Mesenchymal stem cell (in vitro differentiated cells and primary cell): ENCODE data around the gene RASA2.

Source experiments
- DNase-seq: peaks from one replicate; pipeline ENCODE4 v3.0.0-alpha.2; 2013
- H2AFZ ChIP-seq: one replicate; pipeline ENCODE4 v1.6.1; 2013; ENCODE audit warnings: low read depth, mild to moderate bottlenecking, control low read depth, inconsistent platforms, low read length, moderate library complexity
- H2AK5ac ChIP-seq: 2 replicates; pipeline ENCODE4 v1.6.1; 2013; ENCODE audit warnings: low read length, moderate library complexity, mild to moderate bottlenecking, inconsistent platforms; ENCODE audit not compliant: severe bottlenecking
- H2BK120ac ChIP-seq: one replicate; pipeline ENCODE4 v1.6.1; 2013; ENCODE audit warnings: low read depth, mild to moderate bottlenecking, inconsistent platforms, low read length, moderate library complexity
- H2BK12ac ChIP-seq, 2 experiments: one replicate each; pipeline ENCODE4 v1.6.1; 2013; ENCODE audit warnings: inconsistent platforms in 2 of 2, low read length in 2 of 2, mild to moderate bottlenecking in 2 of 2, moderate library complexity in 2 of 2, control low read depth in 1 of 2
- H2BK15ac ChIP-seq: one replicate; pipeline ENCODE4 v1.6.1; 2013; ENCODE audit warnings: mild to moderate bottlenecking, low read depth, inconsistent platforms; ENCODE audit not compliant: poor library complexity, severe bottlenecking
- H2BK5ac ChIP-seq: 2 replicates; pipeline ENCODE4 v1.6.1; 2013; ENCODE audit warnings: low read depth, mild to moderate bottlenecking, low read length, control low read depth, inconsistent platforms; ENCODE audit not compliant: poor library complexity, severe bottlenecking
- H3K14ac ChIP-seq, 2 experiments: one replicate each; pipeline ENCODE4 v1.6.1; 2013; ENCODE audit warnings: inconsistent platforms in 2 of 2, low read length in 2 of 2, control low read depth in 1 of 2, mild to moderate bottlenecking in 1 of 2, moderate library complexity in 1 of 2
- H3K18ac ChIP-seq, 2 experiments: one replicate each; pipeline ENCODE4 v1.6.1; 2013; ENCODE audit warnings: inconsistent platforms in 2 of 2, low read length in 2 of 2, control low read depth in 1 of 2, low read depth in 1 of 2, mild to moderate bottlenecking in 1 of 2
- H3K23ac ChIP-seq, 2 experiments: one replicate each; pipeline ENCODE4 v1.6.1; 2013; ENCODE audit warnings: inconsistent platforms in 2 of 2, low read length in 2 of 2, mild to moderate bottlenecking in 2 of 2, moderate library complexity in 2 of 2, control low read depth in 1 of 2
- H3K27ac ChIP-seq: 2 replicates; pipeline ENCODE4 v1.5.1; 2013; ENCODE audit warnings: mild to moderate bottlenecking, moderate library complexity, low read length, control low read depth, inconsistent platforms; ENCODE audit not compliant: poor library complexity, severe bottlenecking
- H3K27me3 ChIP-seq, 2 experiments: 2 replicates each; pipeline versions ENCODE4 v1.6.1 to v1.7.0; 2013; ENCODE audit warnings: low read length in 2 of 2, mild to moderate bottlenecking in 2 of 2, moderate library complexity in 2 of 2, control low read depth in 1 of 2, inconsistent platforms in 1 of 2; ENCODE audit not compliant: control insufficient read depth in 1 of 2, insufficient read depth in 1 of 2
- H3K36me3 ChIP-seq, 2 experiments: 2 replicates each; pipeline versions ENCODE4 v1.6.1 to v1.7.0; 2013; ENCODE audit warnings: low read length in 2 of 2, control low read depth in 1 of 2, inconsistent platforms in 1 of 2, low read depth in 1 of 2, mild to moderate bottlenecking in 1 of 2; ENCODE audit not compliant: insufficient read depth in 2 of 2, control insufficient read depth in 1 of 2
- H3K4ac ChIP-seq, 2 experiments: one replicate each; pipeline ENCODE4 v1.6.1; 2013; ENCODE audit warnings: inconsistent platforms in 2 of 2, low read length in 2 of 2, mild to moderate bottlenecking in 2 of 2, moderate library complexity in 2 of 2, control low read depth in 1 of 2, low read depth in 1 of 2
- H3K4me1 ChIP-seq: 2 replicates; pipeline ENCODE4 v1.6.1; 2013; ENCODE audit warnings: low read depth, low read length, control low read depth; ENCODE audit not compliant: control insufficient read depth, insufficient read depth
- H3K4me2 ChIP-seq: 2 replicates; pipeline ENCODE4 v1.6.1; 2013; ENCODE audit warnings: low read length, mild to moderate bottlenecking, inconsistent platforms; ENCODE audit not compliant: poor library complexity, severe bottlenecking
- H3K4me3 ChIP-seq, 2 experiments: 2 replicates each; pipeline versions ENCODE4 v1.5.1 to v1.7.0; 2013; ENCODE audit warnings: low read length in 2 of 2, mild to moderate bottlenecking in 2 of 2, control low read depth in 1 of 2, low read depth in 1 of 2; ENCODE audit not compliant: insufficient read depth in 1 of 2
- H3K79me1 ChIP-seq: replicated peaks from 2 replicates; pipeline ENCODE4 v1.6.1; 2013; ENCODE audit warnings: mild to moderate bottlenecking, control low read depth, low read length, inconsistent platforms; ENCODE audit not compliant: poor library complexity, severe bottlenecking
- H3K9ac ChIP-seq: 2 replicates; pipeline ENCODE4 v1.7.0; 2013; ENCODE audit warnings: mild to moderate bottlenecking, low read length, moderate library complexity
- H3K9me3 ChIP-seq: 2 replicates; pipeline ENCODE4 v1.7.0; 2013; ENCODE audit warnings: mild to moderate bottlenecking, low read length; ENCODE audit not compliant: control insufficient read depth
- H4K8ac ChIP-seq: one replicate; pipeline ENCODE4 v1.6.1; 2013; ENCODE audit warnings: inconsistent platforms, mild to moderate bottlenecking, low read length, moderate library complexity
- H4K91ac ChIP-seq: one replicate; pipeline ENCODE4 v1.6.1; 2013; ENCODE audit warnings: mild to moderate bottlenecking, low read length, inconsistent platforms
- WGBS: methylation state at CpG from one replicate; pipeline ENCODE4 v1.1.7; 2013; ENCODE audit warnings: mixed read lengths; 5-methylcytosine and 5-hydroxymethylcytosine counted together

Gene RASA2

DNA sequence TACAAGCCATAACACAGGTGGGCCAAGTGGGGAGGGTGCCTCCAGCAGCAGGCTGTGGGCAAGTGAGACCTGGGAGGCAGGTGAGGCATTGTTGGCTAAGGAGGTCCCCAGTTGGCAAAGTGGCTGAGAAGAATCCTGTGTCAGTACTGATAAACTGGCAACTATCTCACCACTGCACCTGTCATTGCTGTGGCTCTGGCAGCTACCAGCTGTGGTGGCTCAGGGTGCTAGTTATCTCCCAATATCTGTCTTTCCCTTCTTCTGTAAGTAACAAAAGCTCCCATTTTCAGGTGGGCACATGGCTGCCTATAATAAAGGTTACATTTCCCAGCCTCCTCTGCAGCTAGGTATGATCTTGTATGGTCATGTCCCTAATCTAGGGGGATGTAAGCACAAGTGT lies 170.7 kb downstream of the RASA2 start:
- Histone ChIP-seq H3K27me3 (peaks cover 18 to 55% of the 10 kb centered on the region in 2 experiments), H3K79me1 (no peaks in the 10 kb centered on the region), H3K4me2 (no peak overlapping the region), H2BK15ac (no peak overlapping the region), H2BK12ac (no peak overlapping the region), H3K9me3 (no peaks in the 10 kb centered on the region), H3K23ac (no peak overlapping the region), H3K4ac (no peak overlapping the region), H3K4me1 (peaks cover 9% of the 10 kb centered on the region), H3K14ac (no peak overlapping the region), H3K4me3 (no peak overlapping the region), H2BK120ac (no peak overlapping the region), H3K9ac (no peak overlapping the region), H3K36me3 (no peaks in the 10 kb centered on the region), H2BK5ac (no peak overlapping the region), H2AK5ac (no peak overlapping the region), H4K8ac (no peak overlapping the region), H3K18ac (no peak overlapping the region), H4K91ac (no peak overlapping the region), H2AFZ (no peak overlapping the region), H3K27ac (no peak overlapping the region)
- DNase-seq = no peak

DNA sequence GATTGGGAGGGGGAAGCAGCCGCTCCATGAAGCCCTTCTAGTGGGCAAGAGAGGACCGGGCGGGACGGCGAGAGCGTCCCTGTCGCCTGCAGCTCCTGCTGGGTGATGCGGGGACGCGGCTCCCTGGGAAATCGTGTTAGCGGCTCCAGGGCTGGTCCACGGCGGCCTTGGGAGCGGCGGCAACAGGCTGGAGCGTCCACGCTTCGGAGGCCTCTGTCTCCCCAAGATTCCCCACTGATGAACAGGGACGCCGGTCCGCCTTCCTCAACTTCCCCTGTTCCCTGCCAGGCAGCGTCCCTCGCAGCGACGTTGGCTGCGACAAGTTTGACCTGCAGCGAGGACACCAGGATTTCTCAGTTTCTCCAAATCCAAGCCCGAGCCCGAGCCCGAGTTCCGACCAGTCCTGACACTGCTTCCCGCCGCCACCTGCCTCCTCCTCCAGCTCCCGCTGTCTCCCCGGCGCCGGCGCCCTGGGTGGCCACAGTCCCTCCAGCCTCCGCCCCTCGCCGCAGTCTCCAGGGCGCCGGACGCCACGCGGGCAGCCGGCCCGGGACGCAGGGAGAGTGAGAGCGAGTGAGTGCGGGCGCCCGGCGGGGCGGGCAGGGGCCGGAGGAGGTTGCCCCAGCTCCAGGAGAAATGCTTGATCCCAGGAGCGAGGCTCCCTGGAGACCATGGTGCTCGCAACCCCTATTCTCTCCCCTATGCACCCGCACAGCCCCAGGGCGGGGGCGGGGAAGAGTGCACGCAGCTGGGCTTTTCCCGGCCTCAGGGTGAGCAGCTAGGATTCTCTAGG lies 173.2 kb downstream of the RASA2 start:
- Histone ChIP-seq H3K9me3 (no peaks in the 10 kb centered on the region), H2AFZ (peak overlapping the region; percentile 94), H3K4me3 (peak overlapping the region; percentile 60 to 82), H4K8ac (peak overlapping the region; percentile 31), H2AK5ac (no peak overlapping the region), H3K4me1 (peaks cover 13% of the 10 kb centered on the region), H3K18ac (peak overlapping the region; percentile 37 to 88), H4K91ac (no peak overlapping the region), H3K27ac (no peak overlapping the region), H3K36me3 (no peaks in the 10 kb centered on the region), H2BK15ac (no peak overlapping the region), H3K27me3 (peaks cover 18 to 51% of the 10 kb centered on the region in 2 experiments), H2BK120ac (peak overlapping the region; percentile 50), H2BK12ac (peak overlapping the region in 1 of 2 experiments; percentile 45), H3K23ac (peak overlapping the region in 1 of 2 experiments; percentile 84), H3K79me1 (no peaks in the 10 kb centered on the region), H3K4ac (peak overlapping the region in 1 of 2 experiments; percentile 33), H3K4me2 (peak overlapping the region; percentile 93), H3K14ac (peak overlapping the region in 1 of 2 experiments; percentile 97), H3K9ac (peak overlapping the region; percentile 74), H2BK5ac (no peak overlapping the region)
- 0% methylated on average over 54 of the region's 64 CpGs for WGBS
- DNase-seq = peak; percentile 63

DNA sequence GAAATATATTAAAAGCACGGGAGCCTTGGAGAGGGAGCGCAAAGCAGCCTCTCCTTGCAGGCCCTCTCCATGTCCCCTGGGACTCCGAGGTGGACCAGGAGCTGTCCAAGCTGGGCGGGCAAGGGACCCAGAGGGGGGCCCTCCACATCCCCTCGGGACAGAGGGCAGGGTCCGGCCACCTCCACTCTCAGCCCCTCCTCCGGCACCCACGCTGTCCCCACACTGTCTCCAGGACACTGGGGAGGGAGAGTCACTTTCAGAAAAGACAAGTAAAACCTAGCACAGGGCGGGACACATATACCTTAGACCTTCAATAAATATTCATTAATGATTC lies 173.8 kb downstream of the RASA2 start:
- no peak overlapping the region for H2BK12ac ChIP-seq
- H3K9me3 ChIP-seq = no peaks in the 10 kb centered on the region
- peak overlapping the region; percentile 50 for H2BK120ac ChIP-seq
- peaks cover 13% of the 10 kb centered on the region for H3K4me1 ChIP-seq
- no peak overlapping the region for H2AK5ac ChIP-seq
- no peaks in the 10 kb centered on the region for H3K36me3 ChIP-seq
- no peak overlapping the region for H3K4ac ChIP-seq
- H2BK5ac ChIP-seq = no peak overlapping the region
- no peak overlapping the region for H3K14ac ChIP-seq
- H3K4me3 ChIP-seq = peak overlapping the region; percentile 60 to 82
- no peaks in the 10 kb centered on the region for H3K79me1 ChIP-seq
- no peak overlapping the region for H3K23ac ChIP-seq
- no peak overlapping the region for H4K91ac ChIP-seq
- no peak overlapping the region for H3K27ac ChIP-seq
- H3K18ac ChIP-seq = no peak overlapping the region
- no peak overlapping the region for H2AFZ ChIP-seq
- H3K27me3 ChIP-seq = peaks cover 18 to 51% of the 10 kb centered on the region in 2 experiments
- H3K4me2 ChIP-seq = peak overlapping the region; percentile 93
- 9% methylated on average over 5 of the region's 9 CpGs for WGBS
- DNase-seq = no peak
- peak overlapping the region; percentile 73 for H4K8ac ChIP-seq
- peak overlapping the region; percentile 74 for H3K9ac ChIP-seq
- H2BK15ac ChIP-seq = no peak overlapping the region

DNA sequence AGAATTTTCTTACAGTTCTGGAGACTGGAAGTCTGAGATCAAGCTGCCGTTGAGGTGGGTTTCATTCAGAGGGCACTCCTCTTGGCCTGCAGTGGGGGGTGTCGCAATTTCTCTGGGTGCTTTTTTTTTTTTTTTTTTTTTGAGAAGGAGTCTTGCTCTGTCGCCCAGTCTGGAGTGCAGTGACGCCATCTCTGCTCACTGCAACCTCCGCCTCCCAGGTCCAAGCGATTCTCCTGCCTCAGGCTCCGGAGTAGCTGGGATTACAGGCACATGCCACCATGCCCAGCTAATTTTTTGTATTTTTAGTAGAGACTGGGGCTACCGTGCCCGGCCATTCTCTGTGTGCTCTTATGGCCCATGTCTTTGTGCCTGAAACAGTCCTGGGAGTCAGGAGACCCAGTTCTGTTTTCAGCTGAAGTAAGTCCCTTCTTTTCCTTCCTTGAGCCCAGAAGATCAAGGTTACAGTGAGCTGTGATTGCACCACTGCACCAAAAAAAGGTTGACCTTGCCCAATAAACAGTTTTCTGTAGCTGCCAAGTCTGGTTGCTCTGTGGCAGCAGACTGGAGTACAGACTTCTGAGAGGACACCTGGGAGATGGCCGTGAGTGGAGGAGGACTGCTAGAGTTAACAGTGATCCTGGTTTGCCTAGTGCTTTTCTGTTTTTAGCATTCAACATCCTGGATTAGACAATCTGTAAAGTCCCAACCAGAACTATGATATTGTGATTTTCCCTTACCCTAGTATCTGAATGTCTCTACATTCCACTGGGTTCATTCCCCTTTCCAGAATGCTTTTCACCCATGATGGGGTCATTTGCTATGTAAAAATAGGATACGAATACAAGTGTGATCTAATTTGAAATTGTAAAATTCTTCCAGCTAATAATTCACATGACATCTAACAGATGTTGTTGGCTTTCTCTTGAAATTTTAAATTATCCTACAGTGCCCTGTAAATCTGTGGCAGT lies 174.7 kb downstream of the RASA2 start:
- Histone ChIP-seq H2BK12ac (no peak overlapping the region), H3K4me2 (no peak overlapping the region), H3K4me1 (peaks cover 13% of the 10 kb centered on the region), H2BK5ac (no peak overlapping the region), H2AK5ac (no peak overlapping the region), H2BK120ac (no peak overlapping the region), H3K79me1 (no peaks in the 10 kb centered on the region), H3K36me3 (no peaks in the 10 kb centered on the region), H3K18ac (no peak overlapping the region), H3K27ac (no peak overlapping the region), H4K8ac (no peak overlapping the region), H2BK15ac (no peak overlapping the region), H3K14ac (no peak overlapping the region), H2AFZ (no peak overlapping the region), H3K27me3 (peaks cover 18 to 45% of the 10 kb centered on the region in 2 experiments), H3K9ac (no peak overlapping the region), H3K23ac (no peak overlapping the region), H4K91ac (no peak overlapping the region), H3K9me3 (no peaks in the 10 kb centered on the region), H3K4ac (no peak overlapping the region), H3K4me3 (no peak overlapping the region)
- DNase-seq = no peak
- WGBS = 93% methylated on average over 10 of the region's 11 CpGs
